HG03378 (cell line): Measurements from ENCODE around the gene NOTCH1.
A peak's percentile ranks its signal among the peaks of the same experiment; 100 is the strongest.

Source experiments
- ATAC-seq: cut with Tn5 transposase; IDR thresholded peaks from one replicate; pipeline ENCODE4 v1.9.1; 2021; ENCODE audit warnings: mild to moderate bottlenecking, moderate library complexity; ENCODE audit not compliant: unreplicated experiment

Gene NOTCH1

GRCh38 chr9:136545965-136546696, at the start of gene NOTCH1:
Gene NOTCH1, minus strand, starts transcription at chr9:136546048. Its CDS starts 262 bp downstream, at chr9:136545786.
- peak; percentile 62 for ATAC-seq

GRCh38 chr9:136594492-136594891, 48.6 kb upstream of the NOTCH1 start:
- no peak for ATAC-seq

- no peak for ATAC-seq
Observed at GRCh38 chr9:136593581-136593980, 47.7 kb upstream of the NOTCH1 start.

GRCh38 chr9:136592666-136593065, 46.8 kb upstream of the NOTCH1 start:
- no peak for ATAC-seq

GRCh38 chr9:136590821-136591752, 45.2 kb upstream of the NOTCH1 start:
- no peak for ATAC-seq

GRCh38 chr9:136589766-136590763, 44.2 kb upstream of the NOTCH1 start:
- no peak for ATAC-seq

- no peak for ATAC-seq
Observed at GRCh38 chr9:136588663-136589464, 43.0 kb upstream of the NOTCH1 start.

- ATAC-seq: no peak
Observed at GRCh38 chr9:136587944-136588662, 42.3 kb upstream of the NOTCH1 start.

GRCh38 chr9:136587145-136587943, 41.5 kb upstream of the NOTCH1 start:
- no peak for ATAC-seq

GRCh38 chr9:136586391-136586953, 40.6 kb upstream of the NOTCH1 start:
- ATAC-seq: no peak

- ATAC-seq: no peak
Observed at GRCh38 chr9:136585531-136586120, 39.8 kb upstream of the NOTCH1 start.

GRCh38 chr9:136584934-136585333, 39.1 kb upstream of the NOTCH1 start:
- no peak for ATAC-seq

GRCh38 chr9:136584401-136584932, 38.6 kb upstream of the NOTCH1 start:
- ATAC-seq: no peak

GRCh38 chr9:136582977-136583735, 37.3 kb upstream of the NOTCH1 start:
- ATAC-seq: no peak

GRCh38 chr9:136581614-136582447, 36.0 kb upstream of the NOTCH1 start:
- no peak for ATAC-seq
